Activated CD4-positive, alpha-beta T cell treated with anti-CD3 and anti-CD28 coated beads, Interleukin-2, Interleukin-4, amounts not matched to agents 100 ng/mL and 50 ng/mL, durations not matched to agents 16 hours and 8 hours (primary cell): Measurements from ENCODE around the gene LGR6.
"Not testable (repeated sequence)": the region's sequence is repeated elsewhere in the genome, so short reads cannot be mapped to it uniquely, and the experiment has no call there.

Experiments used
- DNase-seq: peaks from one replicate; pipeline ENCODE4 v3.0.0-alpha.2; 2020; ENCODE audit warnings: low spot score

The LGR6 gene, protein sequence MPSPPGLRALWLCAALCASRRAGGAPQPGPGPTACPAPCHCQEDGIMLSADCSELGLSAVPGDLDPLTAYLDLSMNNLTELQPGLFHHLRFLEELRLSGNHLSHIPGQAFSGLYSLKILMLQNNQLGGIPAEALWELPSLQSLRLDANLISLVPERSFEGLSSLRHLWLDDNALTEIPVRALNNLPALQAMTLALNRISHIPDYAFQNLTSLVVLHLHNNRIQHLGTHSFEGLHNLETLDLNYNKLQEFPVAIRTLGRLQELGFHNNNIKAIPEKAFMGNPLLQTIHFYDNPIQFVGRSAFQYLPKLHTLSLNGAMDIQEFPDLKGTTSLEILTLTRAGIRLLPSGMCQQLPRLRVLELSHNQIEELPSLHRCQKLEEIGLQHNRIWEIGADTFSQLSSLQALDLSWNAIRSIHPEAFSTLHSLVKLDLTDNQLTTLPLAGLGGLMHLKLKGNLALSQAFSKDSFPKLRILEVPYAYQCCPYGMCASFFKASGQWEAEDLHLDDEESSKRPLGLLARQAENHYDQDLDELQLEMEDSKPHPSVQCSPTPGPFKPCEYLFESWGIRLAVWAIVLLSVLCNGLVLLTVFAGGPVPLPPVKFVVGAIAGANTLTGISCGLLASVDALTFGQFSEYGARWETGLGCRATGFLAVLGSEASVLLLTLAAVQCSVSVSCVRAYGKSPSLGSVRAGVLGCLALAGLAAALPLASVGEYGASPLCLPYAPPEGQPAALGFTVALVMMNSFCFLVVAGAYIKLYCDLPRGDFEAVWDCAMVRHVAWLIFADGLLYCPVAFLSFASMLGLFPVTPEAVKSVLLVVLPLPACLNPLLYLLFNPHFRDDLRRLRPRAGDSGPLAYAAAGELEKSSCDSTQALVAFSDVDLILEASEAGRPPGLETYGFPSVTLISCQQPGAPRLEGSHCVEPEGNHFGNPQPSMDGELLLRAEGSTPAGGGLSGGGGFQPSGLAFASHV

DNA sequence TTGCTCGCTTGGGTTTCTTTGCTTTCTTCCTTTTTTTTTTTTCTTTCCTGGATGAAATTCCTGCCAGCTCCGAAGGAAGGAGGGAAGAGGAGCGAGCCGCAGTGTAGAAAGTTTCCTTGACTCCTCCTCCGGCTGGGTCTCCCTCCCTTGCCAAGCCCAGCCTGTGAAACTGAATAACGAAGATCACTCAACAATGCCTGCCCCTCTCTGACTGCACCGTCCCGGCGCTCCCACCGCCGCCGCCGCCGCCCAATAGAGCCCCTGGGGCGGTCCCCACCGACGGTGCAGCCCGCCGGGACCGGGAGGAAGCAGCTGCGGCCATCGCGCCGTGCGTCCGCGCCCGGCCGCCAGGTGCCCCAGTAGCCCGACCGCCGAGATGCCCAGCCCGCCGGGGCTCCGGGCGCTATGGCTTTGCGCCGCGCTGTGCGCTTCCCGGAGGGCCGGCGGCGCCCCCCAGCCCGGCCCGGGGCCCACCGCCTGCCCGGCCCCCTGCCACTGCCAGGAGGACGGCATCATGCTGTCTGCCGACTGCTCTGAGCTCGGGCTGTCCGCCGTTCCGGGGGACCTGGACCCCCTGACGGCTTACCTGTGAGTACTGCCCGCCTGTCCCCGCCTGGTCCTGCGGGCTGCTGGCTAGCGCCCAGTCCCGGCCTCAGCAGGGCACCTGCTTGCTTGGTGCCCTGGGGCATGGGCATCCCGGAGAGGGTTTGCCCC is at the start of gene LGR6:
Gene LGR6, plus strand, starts transcription at position 186 of the 714 bp plus-strand sequence. Its CDS starts 191 bp downstream, at position 377.
- no peak for DNase-seq

DNA sequence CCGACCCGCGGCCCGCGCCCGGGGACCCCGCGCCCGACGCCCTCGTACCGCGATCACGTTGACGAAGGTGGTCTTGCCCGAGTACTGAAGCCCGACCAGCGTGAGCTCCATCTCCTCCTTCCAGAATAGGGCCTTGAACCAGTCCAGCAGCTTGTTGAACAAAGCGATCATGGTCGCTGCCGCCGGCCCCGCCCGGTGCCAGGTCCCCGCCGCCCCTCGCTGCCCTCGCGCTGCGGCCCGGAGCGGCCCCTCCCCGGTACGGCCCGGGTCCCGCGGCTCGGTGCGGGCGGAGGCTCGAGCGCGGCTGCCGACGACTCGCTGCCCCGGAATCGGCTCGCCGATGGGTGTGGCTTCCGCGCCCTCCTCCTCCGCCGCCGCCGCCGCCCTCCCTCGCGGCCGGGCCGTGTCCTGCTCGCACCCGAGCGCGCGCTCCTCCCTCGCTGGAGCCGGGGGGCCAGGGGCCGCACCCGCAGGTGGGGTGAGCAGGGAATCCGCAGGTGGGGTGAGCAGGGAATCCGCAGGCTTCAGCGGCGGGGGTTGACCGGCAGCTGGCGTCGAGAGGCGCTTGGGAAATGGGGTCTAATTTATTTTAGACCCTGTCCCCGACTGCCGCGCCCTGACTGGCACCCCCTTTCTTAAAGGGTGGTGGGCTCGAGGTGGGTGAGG is 49.1 kb upstream of the LGR6 start, which contains the start of gene ARL8A:
Gene ARL8A, minus strand, starts transcription at position 336 of the 666 bp plus-strand sequence. Its CDS starts 165 bp downstream, at position 171.
- peak; percentile 55 for DNase-seq

DNA sequence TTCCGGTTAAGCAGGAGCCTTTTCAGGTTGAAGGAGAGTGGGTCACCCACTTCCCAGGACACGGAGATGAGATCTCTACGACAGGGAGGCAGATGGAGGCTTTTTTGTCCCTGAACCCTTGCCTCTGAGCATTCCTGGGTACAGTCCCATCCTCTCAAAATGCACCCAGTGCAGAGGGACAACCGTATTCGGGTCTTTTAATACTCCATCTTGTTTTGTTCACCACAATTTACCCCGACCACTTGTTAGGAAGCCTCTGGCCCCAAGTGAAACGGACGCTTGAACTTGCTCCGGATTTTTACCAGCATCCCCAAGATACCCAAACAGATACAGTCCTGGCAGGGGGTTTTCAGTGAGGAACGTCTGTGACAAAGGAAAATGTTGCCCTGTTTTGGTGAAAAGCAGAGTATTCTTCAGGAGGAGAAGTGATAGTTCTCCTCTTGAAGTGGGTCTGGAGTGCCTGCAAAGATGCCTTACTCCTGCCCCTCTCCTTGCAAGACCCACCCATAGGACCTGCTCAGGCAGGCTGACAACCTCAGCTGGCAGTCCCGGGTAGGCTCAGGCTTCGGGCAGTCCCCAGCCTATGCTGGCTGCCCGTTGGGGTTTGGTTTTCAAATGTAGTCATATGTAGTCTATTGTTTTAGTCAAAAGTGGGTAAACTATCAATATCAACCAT is 48.4 kb upstream of the LGR6 start:
- peak; percentile 69 for DNase-seq

DNA sequence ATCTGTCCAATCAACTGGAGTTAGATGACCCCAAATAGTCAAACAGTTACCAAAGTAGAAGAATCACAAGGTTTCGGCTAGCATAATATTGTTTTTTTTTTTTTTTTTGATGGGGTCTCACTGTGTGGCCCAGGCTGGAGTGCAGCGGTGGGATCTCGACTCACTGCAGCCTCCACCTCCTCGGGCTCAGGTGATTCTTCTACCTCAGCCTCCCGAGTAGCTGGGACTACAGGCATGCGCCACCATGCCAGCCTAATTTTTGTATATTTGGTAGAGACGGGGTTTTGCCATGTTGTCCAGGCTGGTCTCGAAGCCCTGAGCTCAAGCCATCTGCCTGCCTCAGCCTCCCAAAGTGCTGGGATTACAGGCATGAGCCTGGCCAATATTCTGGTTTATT is 47.9 kb upstream of the LGR6 start:
- DNase-seq = not testable (repeated sequence)

DNA sequence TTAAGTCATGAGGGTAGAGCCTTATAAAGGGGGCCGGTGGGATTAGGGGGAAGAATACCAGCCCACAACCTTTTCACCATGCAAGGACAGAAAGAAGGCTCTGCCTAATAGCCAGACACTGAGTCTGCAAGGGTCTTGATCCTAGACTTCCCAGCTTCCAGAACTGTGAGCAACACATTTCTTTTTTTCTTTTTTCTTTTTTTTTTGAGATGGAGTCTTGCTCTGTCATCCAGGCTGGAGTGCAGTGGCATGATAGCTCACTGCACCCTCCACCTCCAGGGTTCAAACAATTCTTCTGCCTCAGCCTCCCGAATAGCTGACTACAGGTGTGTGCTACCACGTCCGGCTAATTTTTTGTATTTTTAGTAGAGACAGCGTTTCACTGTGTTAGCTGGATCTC is 47.3 kb upstream of the LGR6 start:
- DNase-seq = no peak

DNA sequence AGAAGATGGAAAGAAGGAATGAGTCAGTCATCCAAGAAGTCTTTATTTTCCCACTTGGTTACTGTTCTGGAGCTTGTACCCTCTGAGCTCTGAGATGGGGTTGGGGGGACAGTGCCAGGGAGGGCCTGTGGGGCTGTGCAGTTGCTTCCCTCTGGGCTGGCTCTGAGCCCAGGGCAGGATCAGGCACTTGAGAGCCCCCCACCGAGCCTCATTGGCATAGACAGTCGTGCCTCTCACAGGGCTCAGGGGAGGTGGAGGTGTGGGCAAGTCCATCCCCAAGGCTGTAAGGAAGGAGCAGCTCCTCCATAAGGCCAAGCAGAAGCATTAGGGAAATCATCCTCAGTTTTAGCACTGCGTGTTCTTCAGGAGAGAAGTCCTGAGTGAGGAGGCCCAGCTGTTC is 46.6 kb upstream of the LGR6 start:
- DNase-seq = no peak

DNA sequence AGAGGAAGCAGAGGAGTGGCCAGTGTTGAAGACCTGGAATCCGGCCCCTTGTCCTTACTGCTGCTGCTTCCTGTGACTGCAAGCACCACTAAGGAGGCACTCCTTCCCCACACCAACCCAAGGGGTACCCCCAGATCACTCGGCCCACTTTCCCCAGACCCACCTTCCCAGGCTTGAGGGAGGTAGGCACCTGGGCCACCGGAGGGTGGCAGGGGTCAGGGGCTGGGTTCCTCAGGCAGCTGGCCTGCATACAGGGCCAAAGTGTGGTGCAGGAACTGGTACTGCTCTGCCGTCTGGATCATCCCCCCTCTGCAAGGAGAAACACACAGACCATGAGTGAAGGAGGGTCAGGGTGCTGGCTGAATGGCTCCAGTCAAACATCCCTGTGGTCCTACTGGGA is 45.2 kb upstream of the LGR6 start:
- no peak for DNase-seq

DNA sequence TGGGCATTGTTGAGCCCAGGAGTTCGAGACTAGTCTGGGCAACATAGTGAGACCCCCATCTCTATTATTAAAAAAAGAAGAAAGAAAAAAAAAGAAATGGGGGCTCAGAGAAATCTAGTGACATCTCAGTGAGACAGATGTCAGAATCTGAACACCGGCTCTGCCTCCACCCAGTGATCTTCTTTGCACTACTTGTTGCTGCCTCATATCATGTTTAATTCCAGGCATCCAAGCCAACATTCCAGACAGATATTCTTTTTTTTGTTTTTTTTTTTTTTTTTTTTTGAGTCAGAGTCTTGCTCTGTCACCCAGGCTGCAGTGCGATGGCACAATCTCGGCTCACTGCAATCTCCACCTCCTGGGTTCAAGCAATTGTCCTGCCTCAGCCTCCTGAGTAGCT is 44.0 kb upstream of the LGR6 start:
- no peak for DNase-seq

DNA sequence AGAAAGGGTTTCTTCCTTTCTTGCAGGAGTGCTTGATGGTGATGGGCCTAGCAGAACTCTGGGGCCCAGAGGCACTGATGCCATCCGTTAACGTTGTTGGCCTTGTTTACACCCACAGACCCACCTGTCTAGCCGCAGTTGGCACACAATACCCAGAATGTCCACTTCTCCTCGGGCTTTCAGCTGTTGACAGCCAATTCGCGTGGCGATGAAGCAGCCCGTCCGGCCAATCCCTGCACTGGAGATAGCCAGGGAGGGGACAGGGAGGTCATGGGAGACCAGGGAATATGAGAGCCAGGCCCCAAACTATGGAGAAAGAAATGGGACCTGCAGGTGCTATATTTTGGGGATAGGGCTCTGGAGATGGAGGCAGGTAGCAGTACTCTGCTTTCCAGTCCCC is 43.4 kb upstream of the LGR6 start:
- no peak for DNase-seq

DNA sequence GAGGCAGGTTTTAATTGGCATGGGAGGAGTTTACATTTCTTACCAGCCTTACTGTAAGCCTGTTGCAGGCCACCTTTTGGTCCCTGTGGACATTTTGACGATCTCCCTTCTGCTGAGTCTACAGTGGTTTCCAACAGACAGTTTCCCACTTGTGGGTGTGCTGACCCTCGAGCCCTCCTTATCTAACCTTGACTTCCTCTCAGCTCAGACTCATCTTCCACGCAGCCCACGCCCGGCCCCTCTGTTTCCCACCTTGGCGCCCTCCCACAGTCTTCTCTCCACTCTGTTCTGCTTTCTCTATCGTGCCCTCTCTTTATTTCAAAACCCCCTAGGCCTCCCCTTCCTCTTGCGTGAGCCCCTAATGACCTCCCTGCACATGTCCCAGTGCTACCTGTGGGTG is 43.0 kb upstream of the LGR6 start:
- DNase-seq = no peak

DNA sequence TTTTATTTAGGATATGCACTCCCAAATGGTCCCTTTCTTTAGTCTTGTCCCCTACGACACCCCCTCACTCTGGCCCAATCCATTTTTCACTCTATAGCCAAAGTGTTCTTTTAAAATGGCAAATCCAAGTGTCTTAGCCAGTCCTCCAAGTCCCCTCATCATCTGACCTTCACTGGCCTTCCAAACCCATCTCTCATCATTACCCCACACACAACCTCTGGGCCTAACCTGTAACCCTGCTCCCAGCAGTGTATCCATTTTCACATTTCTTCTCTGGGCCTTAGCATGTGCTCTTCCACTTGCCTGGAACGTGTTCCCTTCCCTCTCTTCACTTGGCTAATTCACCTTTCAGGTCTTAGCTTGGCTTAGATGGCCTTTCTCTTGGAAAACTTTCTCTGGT is 42.6 kb upstream of the LGR6 start:
- no peak for DNase-seq

DNA sequence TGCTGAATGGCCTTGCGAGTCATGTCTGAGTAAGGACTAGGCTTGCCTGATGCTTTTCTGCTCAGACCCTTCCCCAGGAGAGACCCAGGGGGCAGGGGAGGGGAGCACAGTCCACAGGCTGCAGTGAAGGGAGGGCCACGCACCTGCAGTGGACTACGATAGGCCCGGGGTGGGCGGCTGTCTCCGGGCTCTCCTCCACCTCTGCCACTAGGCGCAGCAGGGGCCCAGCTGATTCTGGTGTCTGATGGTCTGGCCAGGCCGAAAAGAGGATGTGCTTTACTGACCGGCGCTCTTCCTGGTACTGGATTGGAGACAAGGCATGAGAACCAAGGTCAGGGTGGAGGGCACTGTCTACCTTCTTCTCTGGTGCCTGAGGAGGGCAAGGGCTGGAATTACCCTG is 41.2 kb upstream of the LGR6 start:
- no peak for DNase-seq

DNA sequence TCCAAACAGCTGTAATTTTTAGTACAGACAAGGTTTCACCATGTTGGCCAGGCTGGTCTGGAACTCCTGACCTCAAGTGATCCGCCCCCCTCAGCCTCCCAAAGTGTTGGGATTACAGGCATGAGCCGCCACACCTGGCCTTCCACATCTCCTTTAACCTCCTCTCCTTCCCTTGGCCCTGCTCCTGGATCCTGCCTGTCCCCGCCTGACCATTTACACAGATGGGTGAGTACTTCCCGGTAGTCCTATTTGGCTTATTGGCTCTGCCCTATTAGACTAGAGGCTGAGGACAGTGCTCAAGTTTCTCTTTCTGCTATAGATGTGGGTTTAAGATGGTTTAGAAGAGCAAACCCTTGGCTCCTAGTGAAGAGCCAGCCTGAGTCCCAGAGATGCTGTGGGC is 40.3 kb upstream of the LGR6 start:
- no peak for DNase-seq

DNA sequence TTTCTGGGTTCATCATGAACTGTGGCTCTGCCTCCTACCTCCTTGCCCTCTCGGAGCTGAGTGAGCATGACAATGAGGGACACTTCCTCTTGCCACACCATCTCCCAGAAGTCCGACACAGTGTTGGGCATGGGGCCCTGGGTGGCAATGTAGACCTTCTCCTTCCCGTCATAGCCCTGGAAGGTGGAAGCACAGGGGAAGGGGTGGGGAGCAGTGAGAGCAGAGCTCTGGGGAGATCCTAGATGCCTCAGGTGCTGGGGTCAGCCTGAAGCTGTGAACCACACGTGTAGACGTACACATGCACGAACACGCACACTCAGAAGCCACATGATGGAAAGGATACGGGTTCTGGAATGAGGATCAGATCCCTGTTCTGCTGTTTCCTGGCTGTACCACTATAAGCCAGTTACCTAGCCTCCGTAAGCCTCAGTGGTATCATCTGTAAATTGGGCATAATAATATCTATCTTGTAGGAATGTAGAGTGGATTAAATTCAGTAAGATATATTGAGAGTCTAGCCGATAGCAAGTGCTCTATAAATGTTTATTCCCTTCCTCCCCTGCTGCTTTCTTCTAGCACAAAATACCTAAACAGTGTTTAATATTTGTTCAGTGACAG is 39.3 kb upstream of the LGR6 start:
- no peak for DNase-seq

DNA sequence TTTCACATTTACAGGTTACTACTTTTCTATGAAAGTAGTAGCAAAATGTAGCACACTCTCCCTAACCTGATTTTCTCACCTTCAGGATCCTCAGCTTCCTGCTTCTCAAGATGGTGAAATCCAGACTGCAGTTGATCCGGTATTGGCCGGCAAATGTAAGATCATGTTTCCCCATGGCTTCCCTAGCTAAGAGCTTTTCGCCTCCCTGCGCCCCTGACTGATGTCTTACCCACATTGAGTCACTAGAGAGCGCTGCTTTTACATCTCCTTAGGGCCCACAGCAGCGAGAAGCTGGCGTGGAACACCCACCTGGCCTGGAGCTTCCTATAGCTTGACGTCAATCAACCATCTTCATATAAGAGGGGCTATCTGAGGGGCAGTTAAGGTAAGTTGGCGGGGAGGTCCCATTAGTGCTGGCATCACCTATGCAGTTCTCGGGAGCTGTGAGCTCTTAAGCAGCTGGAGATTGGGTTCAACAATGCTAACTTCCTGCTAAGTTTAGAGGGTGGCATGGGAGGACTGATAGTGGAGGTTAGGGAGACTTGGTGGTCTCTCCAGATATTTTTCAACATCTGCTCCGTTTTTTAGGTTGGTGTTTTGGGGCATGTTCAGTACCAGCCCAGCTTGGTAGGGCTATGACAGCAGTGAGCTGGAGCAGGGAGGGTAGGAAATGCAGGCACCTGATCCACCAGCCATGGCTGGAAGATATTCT is 38.7 kb upstream of the LGR6 start:
- DNase-seq = peak; percentile 57

DNA sequence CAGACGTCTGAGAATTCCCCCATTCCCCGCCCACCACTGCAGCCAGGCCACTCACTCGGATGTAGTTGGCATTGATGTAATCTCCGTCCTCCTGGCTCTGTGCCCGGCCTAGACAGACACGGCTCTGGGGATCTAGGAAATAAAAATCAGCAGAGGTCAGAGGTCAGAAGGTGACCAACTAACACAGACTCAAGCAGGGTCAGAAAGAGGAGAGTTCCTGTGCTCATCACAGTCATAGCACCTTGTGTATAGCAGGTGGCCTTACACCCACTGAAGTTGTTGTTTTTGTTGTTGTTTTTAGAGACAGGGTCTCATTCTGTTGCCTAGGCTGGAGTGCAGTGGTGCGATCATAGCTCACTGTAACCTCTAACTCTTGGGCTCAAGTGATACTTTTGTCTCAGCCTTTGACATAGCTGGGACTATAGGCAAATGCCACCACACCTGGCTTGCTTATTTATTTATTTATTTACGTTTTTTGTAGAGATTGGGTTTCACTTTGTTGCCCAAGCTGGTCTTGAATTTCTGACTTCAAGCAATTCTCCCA is 38.0 kb upstream of the LGR6 start:
- no peak for DNase-seq

DNA sequence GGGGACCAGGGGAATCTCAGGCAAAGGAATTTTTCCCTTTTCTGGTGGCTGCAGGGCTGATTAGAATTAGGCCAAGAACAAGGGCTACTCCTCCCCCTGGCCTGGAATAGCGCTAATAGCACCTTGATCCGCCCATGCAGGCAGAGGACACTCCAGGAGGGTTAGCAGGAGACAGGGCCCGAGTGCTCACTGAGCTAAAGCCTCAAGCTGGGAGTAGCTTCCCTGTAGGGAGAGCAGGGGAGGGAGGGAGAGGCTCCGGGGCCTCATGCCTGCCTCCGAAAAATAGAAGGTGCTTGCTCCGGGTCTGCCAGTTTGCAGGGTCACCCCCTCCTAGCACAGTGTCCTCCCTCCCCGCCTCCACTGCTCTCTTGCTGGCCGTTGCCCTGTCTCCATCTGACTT is 37.0 kb upstream of the LGR6 start:
- no peak for DNase-seq

DNA sequence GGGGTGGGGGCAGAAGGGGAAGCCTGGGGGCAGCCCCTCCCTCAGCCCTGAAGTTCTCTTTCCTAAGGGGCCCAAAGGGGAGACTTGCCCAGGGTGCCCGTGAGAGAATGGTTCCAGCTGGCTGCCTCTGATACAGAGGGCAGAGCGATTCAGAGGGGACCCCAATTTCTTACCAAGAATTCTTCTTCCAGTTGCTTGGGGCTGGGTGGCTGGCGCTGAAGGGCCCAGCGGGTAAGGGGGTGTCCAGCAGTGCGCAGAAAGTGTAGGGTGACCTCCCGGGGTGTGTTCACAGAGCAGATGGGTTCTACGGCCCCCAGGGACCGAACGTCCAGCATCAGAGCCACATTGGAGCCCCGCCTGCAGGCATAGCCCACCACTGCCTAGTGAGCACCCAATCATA is 35.7 kb upstream of the LGR6 start:
- no peak for DNase-seq

DNA sequence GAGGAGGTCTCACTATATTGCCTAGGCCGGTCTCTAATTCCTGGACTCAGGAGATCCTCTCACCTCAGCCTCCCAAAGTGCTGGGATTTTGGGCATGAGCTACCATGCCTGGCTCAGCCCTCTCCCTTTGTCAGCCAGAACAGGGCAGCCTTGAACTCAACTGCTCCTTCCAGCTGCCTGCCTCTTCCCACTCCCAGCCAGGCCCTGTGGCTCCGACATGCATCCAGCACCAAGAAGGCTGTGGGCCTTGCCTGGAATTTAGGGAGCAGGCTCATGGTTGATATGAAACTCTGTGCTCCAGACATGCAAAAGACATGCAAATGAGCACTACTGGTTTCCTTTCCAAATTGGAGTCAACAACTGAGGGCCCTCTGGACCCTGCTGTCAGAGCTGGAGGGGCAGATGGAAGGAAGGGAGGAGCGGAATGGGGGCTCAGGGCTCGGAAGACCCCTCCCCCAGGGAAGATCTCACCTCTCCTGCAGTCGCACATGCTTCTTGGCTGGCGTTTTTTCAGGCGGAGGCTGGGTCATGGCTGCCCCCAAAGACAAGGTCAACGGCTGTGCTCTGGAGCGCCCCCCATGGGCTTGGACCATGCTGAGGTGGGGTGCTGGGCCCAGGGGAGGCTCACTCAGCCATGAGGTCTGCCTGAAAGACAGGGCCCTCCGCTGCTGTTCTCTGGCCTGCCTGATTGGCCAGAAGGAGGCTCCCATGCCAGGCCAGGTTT is 34.6 kb upstream of the LGR6 start:
- DNase-seq = peak; percentile 62
